HepG2 (cell line): Measurements from ENCODE around the gene ORMDL2. TPM values are rescaled to one million over a fixed set of nuclear protein-coding genes. Genes with fewer than 3 reads are reported as not detected.

Experiments
- DMAP1 ChIP-seq: IDR thresholded peaks from 2 replicates; pipeline ENCODE4 v1.6.1; 2016
- DNMT3B ChIP-seq: conservative IDR thresholded peaks from 2 replicates; pipeline ENCODE4 v1.6.1; 2016; ENCODE audit warnings: missing biosample characterization, control low read depth
- HES4 ChIP-seq: sonication (generic); formaldehyde crosslinking; IDR thresholded peaks from 2 replicates; pipeline ENCODE4 v1.9.0; 2021; ENCODE audit warnings: mild to moderate bottlenecking, missing genetic modification reagents, borderline replicate concordance
- MAFG ChIP-seq: sonication (generic); formaldehyde crosslinking; IDR thresholded peaks from 2 replicates; pipeline ENCODE4 v1.5.1; 2020; ENCODE audit warnings: mild to moderate bottlenecking, missing genetic modification reagents
- NFE2 ChIP-seq: sonication (generic); formaldehyde crosslinking; IDR thresholded peaks from 2 replicates; pipeline ENCODE4 v1.4.0; 2020; ENCODE audit warnings: missing genetic modification reagents
- NR2F6 ChIP-seq, 2 experiments: IDR thresholded peaks; 2 replicates each; pipeline ENCODE4 v1.6.1; 2016; ENCODE audit warnings: antibody characterized with exemption in 1 of 2, mild to moderate bottlenecking in 1 of 2
- SMAD9 ChIP-seq: sonication (generic); formaldehyde crosslinking; IDR thresholded peaks from 2 replicates; pipeline ENCODE4 v1.5.1; 2020; ENCODE audit warnings: mild to moderate bottlenecking, missing genetic modification reagents
- STAT5B ChIP-seq: sonication (generic); formaldehyde crosslinking; IDR thresholded peaks from 2 replicates; pipeline ENCODE4 v1.4.0; 2020; ENCODE audit warnings: missing genetic modification reagents
- TEAD3 ChIP-seq: optimal IDR thresholded peaks from 2 replicates; pipeline ENCODE3; 2016; ENCODE audit warnings: borderline replicate concordance
- ZC3H4 ChIP-seq: sonication (generic); formaldehyde crosslinking; IDR thresholded peaks from 2 replicates; pipeline ENCODE4 v1.4.0; 2020; ENCODE audit warnings: missing genetic modification reagents, borderline replicate concordance
- ZFP82 ChIP-seq: sonication (generic); formaldehyde crosslinking; IDR thresholded peaks from 2 replicates; pipeline ENCODE4 v1.5.1; 2020; ENCODE audit warnings: mild to moderate bottlenecking, missing genetic modification reagents, borderline replicate concordance
- ZNF143 ChIP-seq: sonication (generic); formaldehyde crosslinking; IDR thresholded peaks from 2 replicates; pipeline ENCODE4 v1.4.0; 2020; ENCODE audit warnings: missing genetic modification reagents
- ZNF34 ChIP-seq: sonication (generic); formaldehyde crosslinking; IDR thresholded peaks from 2 replicates; pipeline ENCODE4 v1.4.0; 2020; ENCODE audit warnings: mild to moderate bottlenecking, missing genetic modification reagents, borderline replicate concordance
- ZNF446 ChIP-seq: sonication (generic); formaldehyde crosslinking; IDR thresholded peaks from 2 replicates; pipeline ENCODE4 v1.5.0; 2020; ENCODE audit warnings: mild to moderate bottlenecking, missing genetic modification reagents
- ZSCAN25 ChIP-seq: sonication (generic); formaldehyde crosslinking; IDR thresholded peaks from 2 replicates; pipeline ENCODE4 v1.8.0; 2022; ENCODE audit warnings: mild to moderate bottlenecking, missing genetic modification reagents
- polyA plus RNA-seq, 8 experiments: library from polyadenylated mRNA; depleted of rRNA in 3 of 8; stranded (reverse) in 7 of 8; unstranded in 1 of 8; fragments of >200 nt; fragmentation: Illumina TruSeq in 4 of 8; extraction: Trizol in 4 of 8; gene quantifications; 2 replicates each; pipeline versions ENCODE4 v1.2.1 to v1.2.3, GENCODE V29; 2011 to 2016; ENCODE audit warnings: low read depth in 4 of 8, missing spikeins in 1 of 8, mixed read lengths in 1 of 8; ENCODE audit not compliant: insufficient read depth in 1 of 8
- total RNA-seq, 5 experiments: library from RNA; depleted of rRNA; stranded (reverse); fragments of >200 nt; fragmentation: Illumina TruSeq; extraction: Trizol; gene quantifications; 2 replicates each; pipeline ENCODE4 v1.2.3, GENCODE V29; 2016; ENCODE audit warnings: low read depth in 1 of 5
- TF ChIP-seq, protein P1 (sequence below): sonication (generic); formaldehyde crosslinking; IDR thresholded peaks from 2 replicates; pipeline ENCODE4 v1.5.0; 2020; ENCODE audit warnings: mild to moderate bottlenecking, missing genetic modification reagents
- TF ChIP-seq, protein P2 (sequence below): sonication (generic); formaldehyde crosslinking; IDR thresholded peaks from 2 replicates; pipeline ENCODE4 v1.8.1; 2023; ENCODE audit warnings: mild to moderate bottlenecking, missing genetic modification reagents, borderline replicate concordance
- TF ChIP-seq, protein P3 (sequence below): sonication (generic); formaldehyde crosslinking; conservative IDR thresholded peaks from 2 replicates; pipeline ENCODE4 v1.4.0; 2020; ENCODE audit warnings: missing genetic modification reagents
- TF ChIP-seq, protein P4 (sequence below): sonication (generic); formaldehyde crosslinking; IDR thresholded peaks from 2 replicates; pipeline ENCODE4 v1.5.1; 2020; ENCODE audit warnings: missing genetic modification reagents, mild to moderate bottlenecking, borderline replicate concordance
- TF ChIP-seq, protein P5 (sequence below), 2 experiments: sonication (generic) in 1 of 2; formaldehyde crosslinking in 1 of 2; IDR thresholded peaks; 2 replicates each; pipeline versions ENCODE4 v1.4.0 to v1.6.1; 2016 to 2020; ENCODE audit warnings: borderline replicate concordance in 1 of 2, low read depth in 1 of 2, mild to moderate bottlenecking in 1 of 2, missing genetic modification reagents in 1 of 2

The ORMDL2 gene
- total and polyA plus RNA-seq, 2 of the 13 experiments (the other 11 are each of a cell fraction or from before 2014, with no cell fraction given) = 24.0 to 28.6 TPM

DNA sequence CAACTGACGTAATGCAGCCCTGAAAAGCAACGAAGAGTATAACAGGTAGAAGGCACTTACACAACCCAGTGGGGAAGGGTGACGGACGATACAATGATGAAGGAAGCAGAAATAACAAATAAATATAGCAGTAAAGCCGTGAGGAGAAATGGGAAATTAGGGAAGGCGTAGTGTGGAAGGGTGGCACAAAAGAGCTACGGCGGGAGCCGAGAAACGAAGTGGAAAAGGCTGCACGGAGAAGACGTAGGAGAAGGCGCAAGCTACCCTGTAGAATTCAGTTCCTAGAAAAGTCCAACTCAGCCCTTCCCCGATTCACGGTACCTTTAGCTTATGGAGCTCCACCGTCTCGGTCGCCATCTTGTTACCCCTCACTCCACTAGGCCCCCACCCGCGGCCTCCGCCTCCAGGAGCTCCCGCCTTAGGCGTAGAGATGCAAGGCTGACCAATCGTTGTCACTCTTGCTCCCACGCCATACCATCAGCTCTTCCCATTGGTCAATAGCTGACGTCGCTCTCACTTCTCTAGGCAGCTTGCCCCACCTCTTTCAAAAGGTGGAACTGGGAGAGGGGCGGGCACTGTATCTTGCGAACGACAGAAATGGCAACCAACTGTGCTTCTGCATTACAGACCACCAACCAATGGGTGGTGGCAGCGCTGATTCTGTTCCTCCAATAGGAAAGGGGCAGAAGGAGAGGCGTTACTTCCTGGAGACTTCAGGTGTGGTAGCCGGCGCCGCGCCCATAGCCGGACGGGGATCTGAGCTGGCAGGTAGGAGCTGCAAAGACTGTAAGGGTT is at the start of gene ORMDL2, which contains the start of gene SARNP (continued):
- TF ChIP-seq, protein P1, sequence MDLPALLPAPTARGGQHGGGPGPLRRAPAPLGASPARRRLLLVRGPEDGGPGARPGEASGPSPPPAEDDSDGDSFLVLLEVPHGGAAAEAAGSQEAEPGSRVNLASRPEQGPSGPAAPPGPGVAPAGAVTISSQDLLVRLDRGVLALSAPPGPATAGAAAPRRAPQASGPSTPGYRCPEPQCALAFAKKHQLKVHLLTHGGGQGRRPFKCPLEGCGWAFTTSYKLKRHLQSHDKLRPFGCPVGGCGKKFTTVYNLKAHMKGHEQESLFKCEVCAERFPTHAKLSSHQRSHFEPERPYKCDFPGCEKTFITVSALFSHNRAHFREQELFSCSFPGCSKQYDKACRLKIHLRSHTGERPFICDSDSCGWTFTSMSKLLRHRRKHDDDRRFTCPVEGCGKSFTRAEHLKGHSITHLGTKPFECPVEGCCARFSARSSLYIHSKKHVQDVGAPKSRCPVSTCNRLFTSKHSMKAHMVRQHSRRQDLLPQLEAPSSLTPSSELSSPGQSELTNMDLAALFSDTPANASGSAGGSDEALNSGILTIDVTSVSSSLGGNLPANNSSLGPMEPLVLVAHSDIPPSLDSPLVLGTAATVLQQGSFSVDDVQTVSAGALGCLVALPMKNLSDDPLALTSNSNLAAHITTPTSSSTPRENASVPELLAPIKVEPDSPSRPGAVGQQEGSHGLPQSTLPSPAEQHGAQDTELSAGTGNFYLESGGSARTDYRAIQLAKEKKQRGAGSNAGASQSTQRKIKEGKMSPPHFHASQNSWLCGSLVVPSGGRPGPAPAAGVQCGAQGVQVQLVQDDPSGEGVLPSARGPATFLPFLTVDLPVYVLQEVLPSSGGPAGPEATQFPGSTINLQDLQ (CRISPR knock-in tag) = no peak; the same call in 1 of the 2 replicates
- peak; percentile 77; the same call in 1 of the 2 replicates for TF ChIP-seq ZFP82 (CRISPR knock-in tag)
- peak; percentile 19 for TF ChIP-seq TEAD3 (CRISPR knock-in tag)
- no peak for TF ChIP-seq MAFG (CRISPR knock-in tag)
- TF ChIP-seq HES4 = no peak
- TF ChIP-seq, protein P2, sequence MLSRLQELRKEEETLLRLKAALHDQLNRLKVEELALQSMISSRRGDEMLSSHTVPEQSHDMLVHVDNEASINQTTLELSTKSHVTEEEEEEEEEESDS (CRISPR knock-in tag) = no peak
- TF ChIP-seq NFE2 (CRISPR knock-in tag) = no peak
- no peak for TF ChIP-seq ZNF34 (CRISPR knock-in tag)
- TF ChIP-seq, protein P3, sequence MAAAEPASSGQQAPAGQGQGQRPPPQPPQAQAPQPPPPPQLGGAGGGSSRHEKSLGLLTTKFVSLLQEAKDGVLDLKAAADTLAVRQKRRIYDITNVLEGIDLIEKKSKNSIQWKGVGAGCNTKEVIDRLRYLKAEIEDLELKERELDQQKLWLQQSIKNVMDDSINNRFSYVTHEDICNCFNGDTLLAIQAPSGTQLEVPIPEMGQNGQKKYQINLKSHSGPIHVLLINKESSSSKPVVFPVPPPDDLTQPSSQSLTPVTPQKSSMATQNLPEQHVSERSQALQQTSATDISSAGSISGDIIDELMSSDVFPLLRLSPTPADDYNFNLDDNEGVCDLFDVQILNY (CRISPR knock-in tag) = peak; percentile 90
- TF ChIP-seq SMAD9 = no peak
- TF ChIP-seq DMAP1 (CRISPR knock-in tag) = no peak; the same call in none of the 2 replicates
- TF ChIP-seq ZNF143 (CRISPR knock-in tag) = no peak
- no peak for TF ChIP-seq DNMT3B (CRISPR knock-in tag)
- TF ChIP-seq, protein P4, sequence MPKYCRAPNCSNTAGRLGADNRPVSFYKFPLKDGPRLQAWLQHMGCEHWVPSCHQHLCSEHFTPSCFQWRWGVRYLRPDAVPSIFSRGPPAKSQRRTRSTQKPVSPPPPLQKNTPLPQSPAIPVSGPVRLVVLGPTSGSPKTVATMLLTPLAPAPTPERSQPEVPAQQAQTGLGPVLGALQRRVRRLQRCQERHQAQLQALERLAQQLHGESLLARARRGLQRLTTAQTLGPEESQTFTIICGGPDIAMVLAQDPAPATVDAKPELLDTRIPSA = no peak
- TF ChIP-seq, protein P5, sequence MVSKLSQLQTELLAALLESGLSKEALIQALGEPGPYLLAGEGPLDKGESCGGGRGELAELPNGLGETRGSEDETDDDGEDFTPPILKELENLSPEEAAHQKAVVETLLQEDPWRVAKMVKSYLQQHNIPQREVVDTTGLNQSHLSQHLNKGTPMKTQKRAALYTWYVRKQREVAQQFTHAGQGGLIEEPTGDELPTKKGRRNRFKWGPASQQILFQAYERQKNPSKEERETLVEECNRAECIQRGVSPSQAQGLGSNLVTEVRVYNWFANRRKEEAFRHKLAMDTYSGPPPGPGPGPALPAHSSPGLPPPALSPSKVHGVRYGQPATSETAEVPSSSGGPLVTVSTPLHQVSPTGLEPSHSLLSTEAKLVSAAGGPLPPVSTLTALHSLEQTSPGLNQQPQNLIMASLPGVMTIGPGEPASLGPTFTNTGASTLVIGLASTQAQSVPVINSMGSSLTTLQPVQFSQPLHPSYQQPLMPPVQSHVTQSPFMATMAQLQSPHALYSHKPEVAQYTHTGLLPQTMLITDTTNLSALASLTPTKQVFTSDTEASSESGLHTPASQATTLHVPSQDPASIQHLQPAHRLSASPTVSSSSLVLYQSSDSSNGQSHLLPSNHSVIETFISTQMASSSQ (IDR thresholded peaks at IDR 0.05; ENCODE audit: low read depth) = no peak
- TF ChIP-seq, protein P5 (CRISPR knock-in tag; IDR thresholded peaks at IDR 0.05; ENCODE audit: borderline replicate concordance) = no peak
- TF ChIP-seq ZC3H4 = no peak
- no peak for TF ChIP-seq STAT5B
- no peak for TF ChIP-seq NR2F6 (IDR thresholded peaks at IDR 0.05)
- no peak for TF ChIP-seq NR2F6 (CRISPR knock-in tag; IDR thresholded peaks at IDR 0.05)
- TF ChIP-seq ZNF446 (CRISPR knock-in tag) = no peak
- no peak for TF ChIP-seq ZSCAN25 (CRISPR knock-in tag)
